Left lung (tissue), 10 donors: ENCODE results near the gene NFIC. TPM values are rescaled to one million over a fixed set of nuclear protein-coding genes. Genes with fewer than 3 reads are reported as not detected.

Source experiments
- ATAC-seq: fragments of 200-7000 bp; cut with Tn5 transposase; one replicate; pipeline ENCODE4 v1.9.1; 2020; ENCODE audit warnings: moderate library complexity
- DNase-seq, 4 donors: peaks; one replicate each; pipeline ENCODE4 v3.0.0-alpha.2; 2013 to 2020
- H3K27ac ChIP-seq, 2 donors: fragments of 200-600 bp; sonication (generic) in 1 of 2; one replicate each; pipeline versions ENCODE4 v1.5.0 to v1.8.0; 2020 to 2021
- H3K27me3 ChIP-seq, 2 donors: fragments of 200-600 bp; sonication (generic) in 1 of 2; one replicate each; pipeline versions ENCODE4 v1.5.0 to v1.8.0; 2020 to 2021
- H3K36me3 ChIP-seq, 2 donors: fragments of 200-600 bp; sonication (generic) in 1 of 2; one replicate each; pipeline versions ENCODE4 v1.5.0 to v1.8.0; 2020 to 2021
- H3K4me1 ChIP-seq, 2 donors: fragments of 200-600 bp; one replicate each; pipeline ENCODE4 v1.8.0; 2021
- H3K4me3 ChIP-seq, 2 donors: fragments of 200-600 bp; sonication (generic) in 1 of 2; one replicate each; pipeline versions ENCODE4 v1.5.0 to v1.8.0; 2020 to 2021; ENCODE audit warnings: mild to moderate bottlenecking in 1 of 2
- H3K9me3 ChIP-seq, 2 donors: fragments of 200-600 bp; sonication (generic) in 1 of 2; one replicate each; pipeline versions ENCODE4 v1.5.0 to v1.8.0; 2020 to 2021
- intact Hi-C, 2 donors: fragments of 100-400 bp; cut with DNase I; formaldehyde crosslinking; loops; one replicate each; pipeline versions ENCODE4 v1.11.2 to v1.14.2; 2022
- polyA plus RNA-seq, 6 donors: library from polyadenylated mRNA; unstranded; fragments of 120-200 nt; gene quantifications; one replicate each; pipeline ENCODE4 v1.2.1, GENCODE V29; 2013; ENCODE audit not compliant: insufficient read length in 6 of 6
- total RNA-seq, 2 donors: library from RNA; stranded (reverse); fragmentation: NEBNext Ultra II Directional; extraction: Animal tissue kit (Norgen Biotek cat#: 25700); gene quantifications; one replicate each; pipeline ENCODE4 v1.2.1, GENCODE V29; 2021
- TF ChIP-seq, protein P1 (sequence below), 2 donors: fragments of 200-600 bp; sonication (generic) in 1 of 2; IDR thresholded peaks; one replicate each; pipeline versions ENCODE4 v1.5.0 to v1.8.0; 2021; ENCODE audit warnings: antibody characterized with exemption in 2 of 2
- donor health status: DM: no; HTN: yes; CAD: no.
- donor health status: DM: no; HTN: no; CAD: no.

NFIC gene
- total and polyA plus RNA-seq, 8 donors = 37.2 to 163 (median 55.7) TPM

DNA sequence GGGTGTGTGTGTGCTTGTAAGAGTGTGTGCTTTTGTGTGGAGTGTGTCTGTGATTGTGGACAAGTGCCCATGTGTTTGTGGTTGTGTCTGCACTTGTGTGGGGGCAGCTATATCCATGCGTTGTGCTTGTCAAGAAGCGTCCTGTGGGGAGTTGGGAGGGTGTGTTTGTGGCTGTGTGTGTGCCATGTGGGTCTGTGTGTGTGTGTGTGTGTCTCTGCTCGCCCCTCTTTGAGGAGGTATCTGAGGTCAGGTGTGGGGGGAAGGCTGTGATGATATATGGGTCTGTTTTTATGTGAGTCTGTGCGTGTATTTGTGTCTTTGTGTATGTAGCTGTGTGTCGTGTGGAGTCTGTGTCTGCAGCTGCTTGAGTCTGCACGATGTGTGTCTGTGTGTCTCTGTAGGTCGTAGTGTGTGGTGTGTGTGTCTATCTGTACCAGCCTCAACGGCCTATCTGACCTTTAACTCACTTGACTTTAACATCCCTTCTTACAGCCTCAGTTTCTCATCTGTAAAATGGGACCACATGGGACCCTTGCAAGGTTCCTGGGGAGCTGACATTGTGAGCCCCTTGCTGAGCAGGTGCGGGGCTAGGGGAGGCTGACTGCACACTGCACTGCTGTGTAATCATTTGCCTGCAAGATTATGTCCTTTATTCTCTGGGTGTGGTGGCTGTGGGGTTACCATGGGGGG, 4.0 kb upstream of the NFIC start:
- DNase-seq = no peak
- H3K27ac ChIP-seq = no peak overlapping the region
- H3K4me3 ChIP-seq = no peak overlapping the region
- H3K4me1 ChIP-seq = peaks cover 22 to 58% of the 10 kb centered on the region in 2 donors
- TF ChIP-seq, protein P1, sequence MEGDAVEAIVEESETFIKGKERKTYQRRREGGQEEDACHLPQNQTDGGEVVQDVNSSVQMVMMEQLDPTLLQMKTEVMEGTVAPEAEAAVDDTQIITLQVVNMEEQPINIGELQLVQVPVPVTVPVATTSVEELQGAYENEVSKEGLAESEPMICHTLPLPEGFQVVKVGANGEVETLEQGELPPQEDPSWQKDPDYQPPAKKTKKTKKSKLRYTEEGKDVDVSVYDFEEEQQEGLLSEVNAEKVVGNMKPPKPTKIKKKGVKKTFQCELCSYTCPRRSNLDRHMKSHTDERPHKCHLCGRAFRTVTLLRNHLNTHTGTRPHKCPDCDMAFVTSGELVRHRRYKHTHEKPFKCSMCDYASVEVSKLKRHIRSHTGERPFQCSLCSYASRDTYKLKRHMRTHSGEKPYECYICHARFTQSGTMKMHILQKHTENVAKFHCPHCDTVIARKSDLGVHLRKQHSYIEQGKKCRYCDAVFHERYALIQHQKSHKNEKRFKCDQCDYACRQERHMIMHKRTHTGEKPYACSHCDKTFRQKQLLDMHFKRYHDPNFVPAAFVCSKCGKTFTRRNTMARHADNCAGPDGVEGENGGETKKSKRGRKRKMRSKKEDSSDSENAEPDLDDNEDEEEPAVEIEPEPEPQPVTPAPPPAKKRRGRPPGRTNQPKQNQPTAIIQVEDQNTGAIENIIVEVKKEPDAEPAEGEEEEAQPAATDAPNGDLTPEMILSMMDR (IDR thresholded peaks at IDR 0.05) = no peak
- intact Hi-C loops = no loop called here
- no peaks in the 10 kb centered on the region for H3K9me3 ChIP-seq
- no peaks in the 10 kb centered on the region for H3K36me3 ChIP-seq
- ATAC-seq = no peak
- H3K27me3 ChIP-seq = peaks cover 0 to 12% of the 10 kb centered on the region in 2 donors

DNA sequence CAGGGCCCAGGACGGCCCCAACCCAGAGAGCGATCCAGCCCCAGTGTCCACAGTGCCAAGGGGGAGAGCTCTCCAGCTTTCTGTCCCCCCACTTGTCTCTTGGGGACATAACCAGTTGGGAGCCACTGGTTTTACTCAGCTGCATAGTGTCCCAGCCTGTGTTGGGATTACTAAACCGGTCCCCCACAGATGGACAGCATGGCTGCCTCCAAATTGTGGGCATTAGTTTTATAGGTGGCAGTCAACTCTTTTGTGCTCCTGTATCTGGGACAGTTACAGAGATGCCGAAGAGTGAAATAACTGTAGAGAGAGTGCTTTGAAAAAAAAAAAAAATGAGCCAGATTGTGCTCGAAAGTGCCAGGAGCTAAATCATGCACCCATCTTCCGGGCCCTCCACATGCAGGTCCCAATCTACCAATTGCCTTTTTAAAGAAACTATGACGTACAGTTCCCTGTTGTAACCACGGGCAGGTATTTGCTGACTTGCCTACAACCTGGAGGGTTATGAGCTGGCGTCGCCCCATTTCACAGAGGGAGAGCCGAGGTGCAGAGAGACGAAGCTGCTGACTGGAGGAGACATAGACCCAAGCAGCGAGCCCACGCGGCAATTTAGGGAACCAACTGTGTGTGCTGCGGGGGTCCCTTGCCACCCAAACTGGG, 2.4 kb upstream of the NFIC start:
- Histone ChIP-seq H3K27me3 (peaks cover 0 to 1% of the 10 kb centered on the region in 2 donors), H3K36me3 (no peaks in the 10 kb centered on the region), H3K4me3 (no peak overlapping the region), H3K9me3 (no peaks in the 10 kb centered on the region), H3K4me1 (peaks cover 26 to 61% of the 10 kb centered on the region in 2 donors), H3K27ac (peak overlapping the region in 1 of 2 donors; percentile 33)
- intact Hi-C loops = no loop called here
- TF ChIP-seq, protein P1 (IDR thresholded peaks at IDR 0.05) = no peak
- no peak for ATAC-seq
- DNase-seq = no peak

DNA sequence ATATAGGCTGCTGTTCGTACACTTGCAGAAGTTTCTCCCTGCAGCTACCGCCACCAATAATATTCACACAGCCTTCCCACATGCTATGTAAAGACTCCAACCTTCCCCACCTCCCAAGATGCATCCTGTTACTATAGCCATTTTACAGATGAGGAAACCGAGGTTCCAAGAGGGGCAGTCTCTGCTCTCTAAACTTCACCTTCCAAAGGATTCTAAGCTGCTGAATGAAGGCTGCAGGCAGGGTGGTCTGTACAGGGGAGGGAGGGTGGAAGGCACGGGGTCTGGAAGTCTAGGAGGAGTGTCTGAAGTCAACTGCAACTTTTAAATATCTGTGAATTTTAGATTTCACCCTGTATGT, 1.9 kb upstream of the NFIC start:
- Histone ChIP-seq H3K27me3 (no peaks in the 10 kb centered on the region), H3K4me3 (no peak overlapping the region), H3K27ac (no peak overlapping the region), H3K9me3 (no peaks in the 10 kb centered on the region), H3K4me1 (peaks cover 26 to 64% of the 10 kb centered on the region in 2 donors), H3K36me3 (no peaks in the 10 kb centered on the region)
- TF ChIP-seq, protein P1 (IDR thresholded peaks at IDR 0.05) = no peak
- ATAC-seq (no peak), DNase-seq (no peak)
- intact Hi-C loops = no loop called here

DNA sequence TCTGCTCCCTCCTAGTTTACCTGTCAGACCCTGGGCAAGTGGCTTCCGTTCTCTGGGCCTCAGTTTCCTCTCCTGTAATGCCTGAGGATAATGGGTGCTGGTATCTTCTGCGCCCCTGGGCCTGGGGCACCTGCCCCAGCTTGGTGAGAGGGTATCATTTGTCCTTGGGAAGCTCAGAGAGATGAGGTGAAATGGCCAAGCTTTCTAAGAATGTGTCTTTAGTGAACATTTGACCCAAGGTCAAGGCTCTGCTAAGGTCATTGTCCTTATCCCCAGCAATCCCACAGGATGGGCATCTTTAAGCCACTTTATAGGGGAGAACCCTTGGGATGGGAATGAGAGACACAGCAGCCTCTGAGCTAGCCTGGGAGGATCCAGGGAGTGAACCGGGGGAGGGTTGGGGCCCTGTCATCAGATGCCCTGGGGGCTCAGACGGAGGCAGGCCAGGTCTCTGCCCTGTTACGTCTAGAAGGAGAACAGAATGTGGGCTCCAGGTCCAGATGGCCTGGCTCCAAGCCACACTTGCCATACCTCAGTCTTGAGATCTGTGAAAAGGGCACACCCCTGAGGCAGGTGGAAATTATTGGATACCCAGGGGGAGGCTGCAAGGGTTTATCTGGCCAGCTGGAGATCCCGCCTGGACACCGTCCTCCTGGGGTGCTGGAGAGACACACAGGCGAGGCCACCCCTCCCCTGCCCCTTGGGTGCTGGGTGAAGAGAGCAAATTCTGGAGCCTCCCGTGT, 1.1 kb upstream of the NFIC start:
- TF ChIP-seq, protein P1 (IDR thresholded peaks at IDR 0.05) = no peak
- no peaks in the 10 kb centered on the region for H3K9me3 ChIP-seq
- DNase-seq = no peak
- intact Hi-C loops = no loop called here
- H3K36me3 ChIP-seq = no peaks in the 10 kb centered on the region
- peaks cover 32 to 72% of the 10 kb centered on the region in 2 donors for H3K4me1 ChIP-seq
- no peaks in the 10 kb centered on the region for H3K27me3 ChIP-seq
- H3K4me3 ChIP-seq = peak overlapping the region; percentile 82 to 94
- ATAC-seq = no peak
- peak overlapping the region; percentile 90 to 92 for H3K27ac ChIP-seq
